Neural cell (in vitro differentiated cells): ENCODE results near the gene SURF6.

Experiments
- EP300 ChIP-seq: fragments of 450-650 bp; conservative IDR thresholded peaks from 2 replicates; pipeline ENCODE4 v1.6.1; 2014; ENCODE audit warnings: antibody characterized with exemption, mild to moderate bottlenecking, moderate library complexity; ENCODE audit not compliant: poor library complexity, severe bottlenecking
- EZH2 ChIP-seq: fragments of 200-600, 300-800 bp; shearing (Covaris generic), sonication (generic); IDR thresholded peaks from 2 replicates; pipeline ENCODE4 v1.6.1; 2014; ENCODE audit warnings: antibody characterized with exemption, low read length, borderline replicate concordance, mild to moderate bottlenecking; ENCODE audit not compliant: insufficient read depth, poor library complexity, severe bottlenecking
- POLR2AphosphoS5 ChIP-seq: IDR thresholded peaks from 2 replicates; pipeline ENCODE4 v1.6.1; 2012
- RAD21 ChIP-seq: fragments of 450-650 bp; conservative IDR thresholded peaks from 2 replicates; pipeline ENCODE4 v1.6.1; 2014; ENCODE audit warnings: antibody characterized with exemption, mild to moderate bottlenecking, moderate library complexity
- SMC3 ChIP-seq: fragments of 450-650 bp; conservative IDR thresholded peaks from 2 replicates; pipeline ENCODE4 v1.6.1; 2014; ENCODE audit warnings: antibody characterized with exemption, mild to moderate bottlenecking, moderate library complexity; ENCODE audit not compliant: poor library complexity
- TF ChIP-seq, protein P1 (sequence below): fragments of 450-650 bp; IDR thresholded peaks from 2 replicates; pipeline ENCODE4 v1.5.1; 2014; ENCODE audit warnings: antibody characterized with exemption, mild to moderate bottlenecking, moderate library complexity; ENCODE audit not compliant: poor library complexity, severe bottlenecking
- TF ChIP-seq, protein P2 (sequence below): IDR thresholded peaks from 2 replicates; pipeline ENCODE4 v1.6.1; 2012; ENCODE audit warnings: borderline replicate concordance

- TF ChIP-seq RAD21 (no peak), EP300 (no peak), SMC3 (no peak), POLR2AphosphoS5 (no peak), EZH2 (no peak)
- TF ChIP-seq, protein P1, sequence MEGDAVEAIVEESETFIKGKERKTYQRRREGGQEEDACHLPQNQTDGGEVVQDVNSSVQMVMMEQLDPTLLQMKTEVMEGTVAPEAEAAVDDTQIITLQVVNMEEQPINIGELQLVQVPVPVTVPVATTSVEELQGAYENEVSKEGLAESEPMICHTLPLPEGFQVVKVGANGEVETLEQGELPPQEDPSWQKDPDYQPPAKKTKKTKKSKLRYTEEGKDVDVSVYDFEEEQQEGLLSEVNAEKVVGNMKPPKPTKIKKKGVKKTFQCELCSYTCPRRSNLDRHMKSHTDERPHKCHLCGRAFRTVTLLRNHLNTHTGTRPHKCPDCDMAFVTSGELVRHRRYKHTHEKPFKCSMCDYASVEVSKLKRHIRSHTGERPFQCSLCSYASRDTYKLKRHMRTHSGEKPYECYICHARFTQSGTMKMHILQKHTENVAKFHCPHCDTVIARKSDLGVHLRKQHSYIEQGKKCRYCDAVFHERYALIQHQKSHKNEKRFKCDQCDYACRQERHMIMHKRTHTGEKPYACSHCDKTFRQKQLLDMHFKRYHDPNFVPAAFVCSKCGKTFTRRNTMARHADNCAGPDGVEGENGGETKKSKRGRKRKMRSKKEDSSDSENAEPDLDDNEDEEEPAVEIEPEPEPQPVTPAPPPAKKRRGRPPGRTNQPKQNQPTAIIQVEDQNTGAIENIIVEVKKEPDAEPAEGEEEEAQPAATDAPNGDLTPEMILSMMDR = no peak
- TF ChIP-seq, protein P2, sequence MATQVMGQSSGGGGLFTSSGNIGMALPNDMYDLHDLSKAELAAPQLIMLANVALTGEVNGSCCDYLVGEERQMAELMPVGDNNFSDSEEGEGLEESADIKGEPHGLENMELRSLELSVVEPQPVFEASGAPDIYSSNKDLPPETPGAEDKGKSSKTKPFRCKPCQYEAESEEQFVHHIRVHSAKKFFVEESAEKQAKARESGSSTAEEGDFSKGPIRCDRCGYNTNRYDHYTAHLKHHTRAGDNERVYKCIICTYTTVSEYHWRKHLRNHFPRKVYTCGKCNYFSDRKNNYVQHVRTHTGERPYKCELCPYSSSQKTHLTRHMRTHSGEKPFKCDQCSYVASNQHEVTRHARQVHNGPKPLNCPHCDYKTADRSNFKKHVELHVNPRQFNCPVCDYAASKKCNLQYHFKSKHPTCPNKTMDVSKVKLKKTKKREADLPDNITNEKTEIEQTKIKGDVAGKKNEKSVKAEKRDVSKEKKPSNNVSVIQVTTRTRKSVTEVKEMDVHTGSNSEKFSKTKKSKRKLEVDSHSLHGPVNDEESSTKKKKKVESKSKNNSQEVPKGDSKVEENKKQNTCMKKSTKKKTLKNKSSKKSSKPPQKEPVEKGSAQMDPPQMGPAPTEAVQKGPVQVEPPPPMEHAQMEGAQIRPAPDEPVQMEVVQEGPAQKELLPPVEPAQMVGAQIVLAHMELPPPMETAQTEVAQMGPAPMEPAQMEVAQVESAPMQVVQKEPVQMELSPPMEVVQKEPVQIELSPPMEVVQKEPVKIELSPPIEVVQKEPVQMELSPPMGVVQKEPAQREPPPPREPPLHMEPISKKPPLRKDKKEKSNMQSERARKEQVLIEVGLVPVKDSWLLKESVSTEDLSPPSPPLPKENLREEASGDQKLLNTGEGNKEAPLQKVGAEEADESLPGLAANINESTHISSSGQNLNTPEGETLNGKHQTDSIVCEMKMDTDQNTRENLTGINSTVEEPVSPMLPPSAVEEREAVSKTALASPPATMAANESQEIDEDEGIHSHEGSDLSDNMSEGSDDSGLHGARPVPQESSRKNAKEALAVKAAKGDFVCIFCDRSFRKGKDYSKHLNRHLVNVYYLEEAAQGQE = no peak
Measured at GRCh38 chr9:133294257-133294656, 41.7 kb downstream of the SURF6 start.
